HepG2 (cell line): Measurements from ENCODE around the gene HLA-DOA. TPM values are rescaled to one million over a fixed set of nuclear protein-coding genes. Genes with fewer than 3 reads are reported as not detected.

ENCODE experiments used
- CENPX ChIP-seq: sonication (generic); formaldehyde crosslinking; IDR thresholded peaks from 2 replicates; pipeline ENCODE4 v1.9.0; 2021; ENCODE audit warnings: mild to moderate bottlenecking, missing genetic modification reagents, moderate library complexity
- CREB1 ChIP-seq, 2 experiments: fragments of 450-650 bp in 1 of 2; IDR thresholded peaks; 2 replicates each; pipeline ENCODE4 v1.6.1; 2016 to 2017; ENCODE audit warnings: control low read depth in 1 of 2, mild to moderate bottlenecking in 1 of 2, missing compliant biosample characterization in 1 of 2, missing genetic modification characterization in 1 of 2
- HDAC1 ChIP-seq: sonication (generic); formaldehyde crosslinking; IDR thresholded peaks from 2 replicates; pipeline ENCODE4 v1.5.1; 2020; ENCODE audit warnings: mild to moderate bottlenecking, missing genetic modification reagents
- HNF1B ChIP-seq: sonication (generic); formaldehyde crosslinking; IDR thresholded peaks from 2 replicates; pipeline ENCODE4 v1.5.1; 2020; ENCODE audit warnings: mild to moderate bottlenecking, moderate library complexity, missing genetic modification reagents
- MAZ ChIP-seq, 2 experiments: sonication (generic) in 1 of 2; formaldehyde crosslinking in 1 of 2; IDR thresholded peaks; 2 replicates each; pipeline versions ENCODE4 v1.5.0 to v1.6.1; 2012 to 2020; ENCODE audit warnings: low read depth in 2 of 2, mild to moderate bottlenecking in 2 of 2, borderline replicate concordance in 1 of 2, improper control_type of control experiment in 1 of 2, low read length in 1 of 2, missing genetic modification reagents in 1 of 2, moderate library complexity in 1 of 2
- POGK ChIP-seq: sonication (generic); formaldehyde crosslinking; conservative IDR thresholded peaks from 2 replicates; pipeline ENCODE4 v1.8.0; 2022; ENCODE audit warnings: mild to moderate bottlenecking, moderate library complexity, missing genetic modification reagents
- SP140L ChIP-seq: sonication (generic); formaldehyde crosslinking; IDR thresholded peaks from 2 replicates; pipeline ENCODE4 v1.4.0; 2020; ENCODE audit warnings: missing genetic modification reagents, borderline replicate concordance
- ZNF407 ChIP-seq: sonication (generic); formaldehyde crosslinking; IDR thresholded peaks from one replicate; pipeline ENCODE4 v1.5.1; 2020; ENCODE audit warnings: mild to moderate bottlenecking, missing genetic modification reagents; ENCODE audit errors: not compliant biosample characterization
- ZNF572 ChIP-seq: sonication (generic); formaldehyde crosslinking; IDR thresholded peaks from 2 replicates; pipeline ENCODE4 v1.5.1; 2020; ENCODE audit warnings: mild to moderate bottlenecking, missing genetic modification reagents
- ZNF720 ChIP-seq: sonication (generic); formaldehyde crosslinking; IDR thresholded peaks from 2 replicates; pipeline ENCODE4 v1.4.0; 2020; ENCODE audit warnings: missing genetic modification reagents
- polyA plus RNA-seq, 8 experiments: library from polyadenylated mRNA; depleted of rRNA in 3 of 8; stranded (reverse) in 7 of 8; unstranded in 1 of 8; fragments of >200 nt; fragmentation: Illumina TruSeq in 4 of 8; extraction: Trizol in 4 of 8; gene quantifications; 2 replicates each; pipeline versions ENCODE4 v1.2.1 to v1.2.3, GENCODE V29; 2011 to 2016; ENCODE audit warnings: low read depth in 4 of 8, missing spikeins in 1 of 8, mixed read lengths in 1 of 8; ENCODE audit not compliant: insufficient read depth in 1 of 8
- total RNA-seq, 5 experiments: library from RNA; depleted of rRNA; stranded (reverse); fragments of >200 nt; fragmentation: Illumina TruSeq; extraction: Trizol; gene quantifications; 2 replicates each; pipeline ENCODE4 v1.2.3, GENCODE V29; 2016; ENCODE audit warnings: low read depth in 1 of 5

Gene HLA-DOA
- total and polyA plus RNA-seq, 2 of the 13 experiments (the other 11 are each of a cell fraction or from before 2014, with no cell fraction given) = 0.03 to 0.09 TPM

GRCh38 chr6:32968093-32968866, 41.1 kb downstream of the HLA-DOA start, which contains the start of gene BRD2 (continued):
- TF ChIP-seq CREB1 (IDR thresholded peaks at IDR 0.05) (0 out of 2 replicates have a peak, but pooled peaks have one; percentile 44), CREB1 (CRISPR knock-in tag; IDR thresholded peaks at IDR 0.05) (no peak), CENPX (no peak), ZNF572 (CRISPR knock-in tag) (peak; percentile 95), MAZ (IDR thresholded peaks at IDR 0.05; ENCODE audit: borderline replicate concordance, low read depth, low read length) (no peak; the same call in 1 of the 2 replicates), MAZ (CRISPR knock-in tag; IDR thresholded peaks at IDR 0.05; ENCODE audit: low read depth) (peak; percentile 98), SP140L (CRISPR knock-in tag) (no peak), ZNF407 (CRISPR knock-in tag) (peak; percentile 95), HDAC1 (CRISPR knock-in tag) (peak; percentile 94), POGK (CRISPR knock-in tag) (peak; percentile 98), HNF1B (CRISPR knock-in tag) (peak; percentile 94), ZNF720 (CRISPR knock-in tag) (no peak)
